DOHH2 (cell line): ENCODE results near the gene ITGA1.

Source experiments
- H3F3A ChIP-seq: fragments of 200-600 bp; sonication (generic), shearing (Covaris generic); 2 replicates; pipeline ENCODE4 v1.6.0; 2016; ENCODE audit warnings: antibody characterized with exemption, mild to moderate bottlenecking; ENCODE audit not compliant: control insufficient read depth, insufficient read depth
- H3K27ac ChIP-seq: fragments of 200-600 bp; sonication (generic); 2 replicates; pipeline ENCODE4 v1.5.1; 2014; ENCODE audit warnings: low read depth, mild to moderate bottlenecking, low read length, moderate library complexity
- H3K27me3 ChIP-seq: fragments of 200-600 bp; sonication (generic); 2 replicates; pipeline ENCODE4 v1.6.1; 2014; ENCODE audit warnings: mild to moderate bottlenecking, low read length, mixed read lengths; ENCODE audit not compliant: control insufficient read depth
- H3K36me3 ChIP-seq: fragments of 200-600 bp; sonication (generic); 2 replicates; pipeline ENCODE4 v1.6.1; 2014; ENCODE audit warnings: mild to moderate bottlenecking, low read length, moderate library complexity, mixed read lengths; ENCODE audit not compliant: control insufficient read depth
- H3K4me1 ChIP-seq: fragments of 200-600 bp; sonication (generic); 2 replicates; pipeline ENCODE4 v1.6.1; 2014; ENCODE audit warnings: mild to moderate bottlenecking, low read length, mixed read lengths; ENCODE audit not compliant: control insufficient read depth
- H3K4me2 ChIP-seq: fragments of 200-600 bp; sonication (generic); 2 replicates; pipeline ENCODE4 v1.6.0; 2014; ENCODE audit warnings: mild to moderate bottlenecking, low read length, moderate library complexity
- H3K4me3 ChIP-seq: fragments of 200-600 bp; sonication (generic); 2 replicates; pipeline ENCODE4 v1.5.1; 2014; ENCODE audit warnings: mild to moderate bottlenecking, low read length, mixed read lengths
- H3K79me2 ChIP-seq: fragments of 200-600 bp; sonication (generic); 2 replicates; pipeline ENCODE4 v1.6.1; 2014; ENCODE audit warnings: mild to moderate bottlenecking, low read length, mixed read lengths; ENCODE audit not compliant: control insufficient read depth
- H3K9me2 ChIP-seq: fragments of 200-600 bp; sonication (generic); replicated peaks from 2 replicates; pipeline ENCODE4 v1.6.1; 2014; ENCODE audit warnings: mild to moderate bottlenecking, low read length, mixed read lengths; ENCODE audit not compliant: control insufficient read depth
- H3K9me3 ChIP-seq: fragments of 200-600 bp; sonication (generic); 2 replicates; pipeline ENCODE4 v1.6.1; 2014; ENCODE audit warnings: antibody characterized with exemption, low read length, mixed read lengths; ENCODE audit not compliant: control insufficient read depth, insufficient read depth
- H4K20me1 ChIP-seq: fragments of 200-600 bp; sonication (generic); 2 replicates; pipeline ENCODE4 v1.6.0; 2014; ENCODE audit warnings: low read depth, mild to moderate bottlenecking, antibody characterized with exemption, low read length, moderate library complexity; ENCODE audit not compliant: control insufficient read depth, insufficient read depth
- CTCF ChIP-seq: fragments of 200-600 bp; sonication (generic); IDR thresholded peaks from one replicate; pipeline ENCODE4 v1.5.1; 2014; ENCODE audit warnings: antibody characterized with exemption, mild to moderate bottlenecking, low read depth, low read length; ENCODE audit not compliant: poor library complexity, severe bottlenecking
- EZH2phosphoT487 ChIP-seq: fragments of 200-600 bp; sonication (generic); IDR thresholded peaks from 2 replicates; pipeline ENCODE4 v1.6.1; 2017; ENCODE audit warnings: borderline replicate concordance, mild to moderate bottlenecking, antibody characterized with exemption, low read length, moderate library complexity, mixed read lengths

ITGA1 gene

DNA sequence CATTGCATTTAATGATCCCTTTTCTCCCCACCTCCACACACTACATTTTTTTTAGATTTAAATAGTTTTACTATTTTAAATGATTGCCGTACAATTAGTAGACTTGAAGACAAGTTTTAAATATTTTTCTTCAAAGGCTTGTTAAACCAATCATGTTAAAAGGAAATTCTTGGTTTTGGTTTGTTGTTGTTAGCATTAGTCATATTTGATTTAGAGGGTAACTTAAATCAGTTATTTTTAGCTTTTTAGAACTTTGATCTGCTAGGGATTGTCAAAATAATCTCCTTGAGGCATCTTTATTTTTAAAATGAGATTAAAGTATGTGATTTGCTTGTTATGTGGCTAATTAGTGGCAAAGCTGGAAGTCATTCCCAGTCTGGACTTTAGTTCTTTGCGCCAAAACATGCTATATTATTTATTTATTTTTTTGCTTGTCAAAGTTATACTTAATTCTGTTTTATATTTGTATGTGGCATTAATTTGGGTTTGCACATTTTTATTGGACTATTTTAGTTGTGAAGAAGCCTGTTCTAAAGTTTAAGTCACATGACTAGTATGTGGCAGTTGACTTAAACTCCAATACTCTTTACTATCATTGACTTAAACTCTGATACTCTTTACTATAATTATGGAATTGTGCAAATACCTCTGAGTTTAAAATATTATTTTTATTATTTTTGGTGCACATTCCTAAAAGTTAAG, 14.7 kb downstream of the ITGA1 start:
- peaks cover 35% of the 10 kb centered on the region for H3K36me3 ChIP-seq
- H3K4me2 ChIP-seq: peak overlapping the region; percentile 90
- H3F3A ChIP-seq: no peaks in the 10 kb centered on the region; the same call in 1 of the 2 replicates
- H4K20me1 ChIP-seq: 0 out of 2 replicates have a peak, but pooled peaks cover 5% of the 10 kb centered on the region
- H3K9me3 ChIP-seq: no peaks in the 10 kb centered on the region
- H3K4me1 ChIP-seq: peaks cover 38% of the 10 kb centered on the region
- no peaks in the 10 kb centered on the region for H3K27me3 ChIP-seq
- peaks cover 53% of the 10 kb centered on the region for H3K79me2 ChIP-seq
- TF ChIP-seq EZH2phosphoT487 (no peak), CTCF (no peak)
- H3K9me2 ChIP-seq: no peaks in the 10 kb centered on the region
- H3K27ac ChIP-seq: no peak overlapping the region
- H3K4me3 ChIP-seq: peak overlapping the region; percentile 88

DNA sequence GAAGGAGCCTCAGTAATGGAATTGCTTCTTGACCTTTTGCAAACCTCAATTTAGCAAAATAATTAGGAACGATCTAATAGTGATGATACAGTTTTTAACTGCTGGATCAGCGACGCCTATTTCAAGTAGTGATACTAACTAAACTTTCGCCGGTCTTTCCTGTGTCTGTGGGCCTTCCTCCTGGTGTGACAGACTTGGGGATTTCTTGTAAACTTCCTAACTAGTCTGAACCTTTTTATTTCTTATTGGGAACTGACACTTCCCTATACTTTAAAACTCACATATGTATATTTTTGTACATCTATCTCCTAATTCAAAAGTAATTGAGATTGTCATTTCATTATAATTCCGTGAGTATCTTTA, 15.2 kb downstream of the ITGA1 start:
- no peaks in the 10 kb centered on the region; the same call in 1 of the 2 replicates for H3F3A ChIP-seq
- no peaks in the 10 kb centered on the region for H3K9me2 ChIP-seq
- TF ChIP-seq EZH2phosphoT487: no peak
- no peak for TF ChIP-seq CTCF
- H3K4me1 ChIP-seq: peaks cover 38% of the 10 kb centered on the region
- no peaks in the 10 kb centered on the region for H3K9me3 ChIP-seq
- H3K79me2 ChIP-seq: peaks cover 53% of the 10 kb centered on the region
- H3K27ac ChIP-seq: no peak overlapping the region
- peak overlapping the region; percentile 90 for H3K4me2 ChIP-seq
- H4K20me1 ChIP-seq: 0 out of 2 replicates have a peak, but pooled peaks cover 5% of the 10 kb centered on the region
- H3K4me3 ChIP-seq: peak overlapping the region; percentile 88
- peaks cover 35% of the 10 kb centered on the region for H3K36me3 ChIP-seq
- H3K27me3 ChIP-seq: no peaks in the 10 kb centered on the region

DNA sequence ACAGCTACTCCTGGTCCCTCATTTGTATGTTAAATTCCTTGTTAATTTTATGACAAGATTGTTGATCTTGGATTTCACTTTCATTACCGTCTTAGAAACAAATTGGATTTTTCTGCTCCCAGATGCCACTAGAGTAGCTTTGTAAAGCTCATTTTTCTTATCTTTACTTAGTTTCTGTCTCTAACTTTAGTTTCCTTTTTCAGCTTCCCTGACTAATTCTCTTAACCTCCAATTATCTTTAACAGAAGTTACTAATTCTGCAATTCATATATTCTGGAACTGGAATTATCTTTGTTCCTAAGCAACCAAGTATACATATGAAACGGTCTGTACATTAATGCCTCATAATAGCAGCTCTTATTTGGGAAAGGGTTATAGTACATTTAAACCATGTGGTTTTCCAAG, 16.7 kb downstream of the ITGA1 start:
- H3K4me1 ChIP-seq: peaks cover 28% of the 10 kb centered on the region
- TF ChIP-seq CTCF (no peak), EZH2phosphoT487 (no peak)
- H3K9me3 ChIP-seq: no peaks in the 10 kb centered on the region
- peaks cover 44% of the 10 kb centered on the region for H3K79me2 ChIP-seq
- H3K4me3 ChIP-seq: no peak overlapping the region
- no peaks in the 10 kb centered on the region for H3K27me3 ChIP-seq
- no peak overlapping the region for H3K4me2 ChIP-seq
- no peaks in the 10 kb centered on the region; the same call in 1 of the 2 replicates for H3F3A ChIP-seq
- H3K27ac ChIP-seq: no peak overlapping the region
- no peaks in the 10 kb centered on the region for H3K9me2 ChIP-seq
- 0 out of 2 replicates have a peak, but pooled peaks cover 5% of the 10 kb centered on the region for H4K20me1 ChIP-seq
- H3K36me3 ChIP-seq: peaks cover 35% of the 10 kb centered on the region
